ENCODE results near the gene BHLHE41.

BHLHE41 gene

GRCh38 chr12:26113853-26114719 lies 10.8 kb downstream of the BHLHE41 start:
- peak; percentile 78 for DNase-seq (ENCODE audit: low read depth)

- DNase-seq (ENCODE audit: low read depth), result peak; percentile 43
Measured at GRCh38 chr12:26113181-26113654, 11.6 kb downstream of the BHLHE41 start.

GRCh38 chr12:26112703-26113147 lies 12.1 kb downstream of the BHLHE41 start:
- no peak for DNase-seq (ENCODE audit: low read depth)

- no peak for DNase-seq (ENCODE audit: low read depth)
Measured at GRCh38 chr12:26112232-26112631, 12.6 kb downstream of the BHLHE41 start.

GRCh38 chr12:26109343-26109881 lies 15.4 kb downstream of the BHLHE41 start:
- DNase-seq (ENCODE audit: low read depth), result peak; percentile 69

- DNase-seq (ENCODE audit: low read depth), result no peak
Measured at GRCh38 chr12:26108915-26109314, 15.9 kb downstream of the BHLHE41 start.

GRCh38 chr12:26106347-26106746 lies 18.5 kb downstream of the BHLHE41 start:
- DNase-seq (ENCODE audit: low read depth), result no peak

GRCh38 chr12:26102953-26103352 lies 21.9 kb downstream of the BHLHE41 start:
- no peak for DNase-seq (ENCODE audit: low read depth)

- DNase-seq (ENCODE audit: low read depth), result no peak
Measured at GRCh38 chr12:26101763-26102162, 23.1 kb downstream of the BHLHE41 start.

- no peak for DNase-seq (ENCODE audit: low read depth)
Measured at GRCh38 chr12:26101350-26101734, 23.5 kb downstream of the BHLHE41 start.

- DNase-seq (ENCODE audit: low read depth), result no peak
Measured at GRCh38 chr12:26100666-26101349, 24.0 kb downstream of the BHLHE41 start.

- peak; percentile 57 for DNase-seq (ENCODE audit: low read depth)
Measured at GRCh38 chr12:26097046-26097878, 27.6 kb downstream of the BHLHE41 start.

- DNase-seq (ENCODE audit: low read depth), result no peak
Measured at GRCh38 chr12:26096036-26096435, 28.8 kb downstream of the BHLHE41 start.

- DNase-seq (ENCODE audit: low read depth), result no peak
Measured at GRCh38 chr12:26095186-26095585, 29.7 kb downstream of the BHLHE41 start.

- DNase-seq (ENCODE audit: low read depth), result no peak
Measured at GRCh38 chr12:26092346-26093105, 32.3 kb downstream of the BHLHE41 start.

GRCh38 chr12:26091822-26092221 lies 33.0 kb downstream of the BHLHE41 start:
- peak; percentile 18 for DNase-seq (ENCODE audit: low read depth)

- no peak for DNase-seq (ENCODE audit: low read depth)
Measured at GRCh38 chr12:26090836-26091510, 33.9 kb downstream of the BHLHE41 start.

- DNase-seq (ENCODE audit: low read depth), result no peak
Measured at GRCh38 chr12:26088998-26089397, 35.8 kb downstream of the BHLHE41 start.

- DNase-seq (ENCODE audit: low read depth), result no peak
Measured at GRCh38 chr12:26086936-26087335, 37.9 kb downstream of the BHLHE41 start.

GRCh38 chr12:26080911-26081310 lies 43.9 kb downstream of the BHLHE41 start:
- DNase-seq (ENCODE audit: low read depth), result no peak

Measured in fibroblast of gingiva (primary cell).